NT2/D1 (cell line): ENCODE measurements around the gene TBC1D2B.
"Not testable (repeated sequence)": the region's sequence is repeated elsewhere in the genome, so short reads cannot be mapped to it uniquely, and the experiment has no call there.

Experiments
- DNase-seq: peaks from one replicate; pipeline ENCODE4 v3.0.0-alpha.2; 2011; ENCODE audit warnings: low read depth, low spot score
- H3K27me3 ChIP-seq: 2 replicates; pipeline ENCODE4 v1.6.0; 2011; ENCODE audit warnings: mild to moderate bottlenecking; ENCODE audit not compliant: insufficient read length, insufficient read depth
- H3K36me3 ChIP-seq: 2 replicates; pipeline ENCODE4 v1.6.1; 2011; ENCODE audit warnings: mild to moderate bottlenecking, low read length, mixed read lengths; ENCODE audit not compliant: insufficient read depth, insufficient read length
- H3K4me1 ChIP-seq: 2 replicates; pipeline ENCODE4 v1.5.1; 2011; ENCODE audit not compliant: insufficient read depth, insufficient read length
- H3K4me3 ChIP-seq: 2 replicates; pipeline ENCODE4 v1.5.1; 2011; ENCODE audit warnings: low read depth; ENCODE audit not compliant: insufficient read length
- H3K9ac ChIP-seq: 2 replicates; pipeline ENCODE4 v1.6.0; 2011; ENCODE audit warnings: low read depth; ENCODE audit not compliant: insufficient read length
- H3K9me3 ChIP-seq: 2 replicates; pipeline ENCODE4 v1.5.1; 2011; ENCODE audit warnings: mild to moderate bottlenecking, low read length; ENCODE audit not compliant: insufficient read depth
- SUZ12 ChIP-seq: IDR thresholded peaks from 2 replicates; pipeline ENCODE4 v1.6.1; 2011; ENCODE audit not compliant: insufficient read length, insufficient read depth; ENCODE audit errors: extremely low read depth
- YY1 ChIP-seq: IDR thresholded peaks from 2 replicates; pipeline ENCODE4 v1.6.1; 2011; ENCODE audit not compliant: insufficient read length, insufficient read depth
- ZNF274 ChIP-seq: IDR thresholded peaks from 2 replicates; pipeline ENCODE4 v1.6.1; 2011; ENCODE audit warnings: mild to moderate bottlenecking, low read depth, low read length

Gene TBC1D2B

GRCh38 chr15:77983708-77984445 lies 93.6 kb downstream of the TBC1D2B start:
- Histone ChIP-seq H3K4me1 (peaks cover 17% of the 10 kb centered on the region), H3K9ac (peak overlapping the region; percentile 2), H3K4me3 (no peak overlapping the region), H3K9me3 (no peaks in the 10 kb centered on the region), H3K36me3 (no peaks in the 10 kb centered on the region), H3K27me3 (no peaks in the 10 kb centered on the region)
- TF ChIP-seq SUZ12: no peak
- no peak for TF ChIP-seq YY1
- no peak for TF ChIP-seq ZNF274
- no peak for DNase-seq

DNA sequence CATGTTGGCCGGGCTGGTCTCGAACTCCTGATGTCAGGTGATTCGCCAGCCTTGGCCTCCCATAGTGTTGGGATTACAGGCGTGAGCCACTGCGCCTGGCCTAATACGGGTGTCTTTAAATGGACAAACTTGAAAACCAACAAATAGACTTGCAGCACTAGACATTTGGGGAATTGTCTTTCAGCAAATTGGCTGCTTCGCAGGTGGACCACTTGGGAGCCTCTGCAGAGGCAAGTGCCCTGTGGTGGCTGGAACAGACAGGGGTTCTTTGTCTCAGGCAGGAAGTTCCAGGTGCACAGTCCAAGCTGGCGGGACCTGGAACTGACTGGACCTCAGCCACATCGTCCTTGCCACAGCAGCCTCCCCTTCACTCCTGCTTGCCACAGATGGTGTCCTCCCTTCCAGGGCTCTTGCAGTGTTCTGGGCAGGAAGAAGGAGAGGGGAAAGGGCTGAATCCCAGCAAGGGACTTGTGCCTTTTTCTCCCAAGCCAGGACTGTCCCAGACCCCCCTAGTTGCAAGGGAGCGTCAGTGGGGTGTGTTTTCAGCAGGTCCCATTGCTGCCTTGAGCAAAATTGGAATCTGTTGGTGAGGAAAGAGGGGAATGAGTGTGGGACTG lies 94.3 kb downstream of the TBC1D2B start:
- Histone ChIP-seq H3K4me3 (no peak overlapping the region), H3K27me3 (no peaks in the 10 kb centered on the region), H3K4me1 (peaks cover 17% of the 10 kb centered on the region), H3K9me3 (no peaks in the 10 kb centered on the region), H3K9ac (peak overlapping the region; percentile 2), H3K36me3 (no peaks in the 10 kb centered on the region)
- TF ChIP-seq YY1 (no peak), SUZ12 (no peak), ZNF274 (no peak)
- DNase-seq: no peak

GRCh38 chr15:77982127-77982490 lies 95.4 kb downstream of the TBC1D2B start:
- H3K36me3 ChIP-seq: no peaks in the 10 kb centered on the region
- no peaks in the 10 kb centered on the region for H3K9me3 ChIP-seq
- H3K27me3 ChIP-seq: no peaks in the 10 kb centered on the region
- no peak overlapping the region for H3K9ac ChIP-seq
- no peak for DNase-seq
- TF ChIP-seq ZNF274: no peak
- no peak for TF ChIP-seq SUZ12
- no peak for TF ChIP-seq YY1
- peaks cover 12% of the 10 kb centered on the region for H3K4me1 ChIP-seq
- no peak overlapping the region for H3K4me3 ChIP-seq

DNA sequence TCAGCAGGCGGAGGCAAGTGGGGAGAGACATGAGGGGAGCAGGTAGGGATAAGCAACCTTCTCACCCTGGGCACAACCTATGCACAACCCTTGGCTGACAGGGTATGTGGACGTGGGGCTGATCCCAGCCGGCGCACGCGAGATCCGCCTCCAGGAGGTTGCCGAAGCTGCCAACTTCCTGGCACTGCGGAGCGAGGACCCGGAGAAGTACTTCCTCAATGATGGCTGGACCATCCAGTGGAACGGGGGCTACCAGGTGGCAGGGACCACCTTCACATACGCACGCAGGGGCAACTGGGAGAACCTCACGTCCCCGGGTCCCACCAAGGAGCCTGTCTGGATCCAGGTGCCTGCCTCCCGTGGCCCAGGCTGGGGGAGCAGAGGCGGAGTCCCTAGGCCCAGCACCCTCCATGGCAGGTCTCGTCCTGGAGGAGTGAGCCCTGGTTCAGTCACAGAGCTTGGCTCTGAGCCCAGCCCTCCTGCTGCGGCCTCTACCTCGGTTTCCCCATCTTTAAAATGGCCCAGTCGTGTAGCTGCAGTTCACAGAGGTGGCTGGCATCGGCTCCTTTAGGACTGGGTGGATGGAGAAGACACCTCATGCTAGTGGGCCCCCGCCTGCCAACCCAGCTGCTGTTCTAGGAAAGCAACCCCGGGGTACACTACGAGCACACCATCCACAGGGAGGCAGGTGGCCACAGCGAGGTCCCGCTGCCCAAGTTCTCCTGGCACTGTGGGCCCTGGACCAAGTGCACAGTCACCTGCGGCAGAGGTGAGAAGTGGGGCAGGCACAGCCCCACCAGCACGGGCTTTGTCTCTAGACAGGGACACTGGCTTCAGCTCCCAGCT lies 96.0 kb downstream of the TBC1D2B start:
- H3K4me1 ChIP-seq: peaks cover 11% of the 10 kb centered on the region
- no peak overlapping the region for H3K4me3 ChIP-seq
- DNase-seq: no peak
- no peaks in the 10 kb centered on the region for H3K27me3 ChIP-seq
- TF ChIP-seq SUZ12: no peak
- TF ChIP-seq ZNF274: no peak
- no peak for TF ChIP-seq YY1
- no peaks in the 10 kb centered on the region for H3K36me3 ChIP-seq
- no peak overlapping the region for H3K9ac ChIP-seq
- H3K9me3 ChIP-seq: no peaks in the 10 kb centered on the region

DNA sequence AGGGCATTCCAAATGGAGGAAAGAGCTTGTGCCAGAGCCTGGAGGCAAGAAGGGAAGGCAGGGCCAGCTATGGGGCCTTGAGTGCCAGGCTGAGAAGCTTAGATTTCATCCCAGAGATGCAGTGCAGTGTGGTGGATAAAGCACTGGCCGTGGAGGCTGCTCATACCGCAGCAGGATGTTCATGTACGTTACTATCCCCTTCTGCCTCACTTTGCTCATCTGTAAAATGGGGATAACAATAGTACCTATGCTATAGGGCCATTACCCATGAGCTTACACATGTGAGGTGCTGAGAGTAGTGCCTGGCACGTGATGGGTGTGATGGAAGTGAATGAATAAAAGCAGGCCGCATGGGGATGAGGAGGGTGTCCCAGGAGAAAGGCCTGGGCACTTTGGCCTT lies 96.8 kb downstream of the TBC1D2B start:
- not testable (repeated sequence) for H3K9me3 ChIP-seq, H3K36me3 ChIP-seq, DNase-seq, H3K9ac ChIP-seq, H3K27me3 ChIP-seq, H3K4me3 ChIP-seq
- H3K4me1 ChIP-seq: peaks cover 11% of the 10 kb centered on the region

GRCh38 chr15:77980098-77980497 lies 97.4 kb downstream of the TBC1D2B start:
- Histone ChIP-seq H3K36me3 (no peaks in the 10 kb centered on the region), H3K9me3 (no peaks in the 10 kb centered on the region), H3K9ac (no peak overlapping the region), H3K4me1 (peaks cover 11% of the 10 kb centered on the region), H3K4me3 (no peak overlapping the region), H3K27me3 (no peaks in the 10 kb centered on the region)
- no peak for DNase-seq
- TF ChIP-seq SUZ12: no peak
- TF ChIP-seq YY1: no peak
- TF ChIP-seq ZNF274: no peak

DNA sequence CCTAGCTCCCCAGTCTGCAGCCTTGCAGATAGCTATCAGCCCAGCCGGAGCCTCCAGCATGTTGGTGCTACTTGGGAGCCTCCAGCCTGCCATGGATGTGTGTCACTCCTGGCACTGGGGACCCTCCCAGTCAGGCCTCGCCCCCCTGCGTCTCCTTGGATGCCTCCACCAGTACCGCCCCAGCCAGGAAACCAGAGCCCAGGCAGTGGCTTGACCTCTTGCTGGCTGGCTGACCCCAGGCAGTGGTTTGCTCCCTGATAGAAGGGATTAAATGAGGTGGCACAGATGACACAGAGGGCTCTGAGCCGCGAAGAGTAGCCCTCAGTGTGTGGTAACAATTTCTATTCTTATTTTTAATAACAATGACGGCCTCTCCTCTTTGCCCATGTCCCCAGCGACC lies 98.4 kb downstream of the TBC1D2B start:
- not testable (repeated sequence) for H3K9me3 ChIP-seq, DNase-seq, H3K36me3 ChIP-seq, H3K9ac ChIP-seq, H3K4me1 ChIP-seq, H3K4me3 ChIP-seq, H3K27me3 ChIP-seq

- not testable (repeated sequence) for H3K36me3 ChIP-seq, H3K27me3 ChIP-seq, DNase-seq, H3K9ac ChIP-seq, H3K4me3 ChIP-seq, H3K4me1 ChIP-seq, H3K9me3 ChIP-seq
Measured at GRCh38 chr15:77978759-77979145, 98.8 kb downstream of the TBC1D2B start.

GRCh38 chr15:77977903-77978758 lies 99.4 kb downstream of the TBC1D2B start:
- not testable (repeated sequence) for H3K4me3 ChIP-seq, H3K4me1 ChIP-seq, DNase-seq, H3K9ac ChIP-seq, H3K27me3 ChIP-seq, H3K9me3 ChIP-seq, H3K36me3 ChIP-seq
